ENCODE results near the gene IRF4. TPM values are rescaled to one million over a fixed set of nuclear protein-coding genes. Genes with fewer than 3 reads are reported as not detected.

The IRF4 gene
- total RNA-seq, 2 donors from 2014 or later, result 554 to 602 TPM

GRCh38 chr6:385614-386013 is 5.9 kb upstream of the IRF4 start:
- peaks cover 32% of the 10 kb centered on the region for H3K4me1 Mint-ChIP-seq (ENCODE audit: low read depth)

GRCh38 chr6:386688-387266 is 4.8 kb upstream of the IRF4 start:
- H3K27me3 Mint-ChIP-seq (ENCODE audit: low read depth), result peaks cover 26% of the 10 kb centered on the region
- no peaks in the 10 kb centered on the region for H3K9me3 Mint-ChIP-seq
- DNase-seq (no peak), ATAC-seq (replicated peaks in 1 of 2) (no peak)
- peaks cover 39% of the 10 kb centered on the region for H3K4me1 Mint-ChIP-seq (ENCODE audit: low read depth)
- H3K4me3 Mint-ChIP-seq, result no peak overlapping the region
- peaks cover 1 to 2% of the 10 kb centered on the region in 2 donors for H3K36me3 Mint-ChIP-seq (ENCODE audit: insufficient read depth in 2 of 2)
- H3K27ac Mint-ChIP-seq, result no peak overlapping the region

More at GRCh38 chr6:385614-386013, 5.9 kb upstream of the IRF4 start:
- ATAC-seq (replicated peaks in 1 of 2) (no peak), DNase-seq (no peak)
- Mint-ChIP-seq H3K4me3 (no peak overlapping the region), H3K27ac (no peak overlapping the region), H3K9me3 (no peaks in the 10 kb centered on the region), H3K27me3 (ENCODE audit: low read depth) (peaks cover 30% of the 10 kb centered on the region), H3K36me3 (ENCODE audit: insufficient read depth in 2 of 2) (no peaks in the 10 kb centered on the region)

- H3K36me3 Mint-ChIP-seq (ENCODE audit: insufficient read depth in 2 of 2), result peaks cover 2% of the 10 kb centered on the region in 2 donors
- no peaks in the 10 kb centered on the region for H3K9me3 Mint-ChIP-seq
- DNase-seq (no peak), ATAC-seq (replicated peaks in 1 of 2) (no peak)
- no peak overlapping the region for H3K27ac Mint-ChIP-seq
- H3K4me3 Mint-ChIP-seq, result no peak overlapping the region
- H3K27me3 Mint-ChIP-seq (ENCODE audit: low read depth), result peaks cover 21% of the 10 kb centered on the region
- H3K4me1 Mint-ChIP-seq (ENCODE audit: low read depth), result peaks cover 39% of the 10 kb centered on the region
Measured at GRCh38 chr6:387293-387741, 4.2 kb upstream of the IRF4 start.

- no peaks in the 10 kb centered on the region for H3K9me3 Mint-ChIP-seq
- peaks cover 39% of the 10 kb centered on the region for H3K4me1 Mint-ChIP-seq (ENCODE audit: low read depth)
Measured at GRCh38 chr6:388202-388903, 3.2 kb upstream of the IRF4 start.

GRCh38 chr6:389143-389542 is 2.4 kb upstream of the IRF4 start:
- DNase-seq, result no peak
- Mint-ChIP-seq H3K36me3 (ENCODE audit: insufficient read depth in 2 of 2) (peaks cover 10 to 14% of the 10 kb centered on the region in 2 donors), H3K4me3 (peak overlapping the region; percentile 85 to 96), H3K27me3 (ENCODE audit: low read depth) (peaks cover 12% of the 10 kb centered on the region), H3K9me3 (no peaks in the 10 kb centered on the region), H3K27ac (peak overlapping the region; percentile 98), H3K4me1 (ENCODE audit: low read depth) (peaks cover 37% of the 10 kb centered on the region)
- ATAC-seq (replicated peaks in 1 of 2), result no peak

More at GRCh38 chr6:388202-388903, 3.2 kb upstream of the IRF4 start:
- DNase-seq (no peak), ATAC-seq (replicated peaks in 1 of 2) (no peak)
- Mint-ChIP-seq H3K27me3 (ENCODE audit: low read depth) (peaks cover 19% of the 10 kb centered on the region), H3K27ac (no peak overlapping the region), H3K36me3 (ENCODE audit: insufficient read depth in 2 of 2) (peaks cover 4 to 8% of the 10 kb centered on the region in 2 donors), H3K4me3 (peak overlapping the region in 1 of 2 donors; percentile 23)

GRCh38 chr6:389622-390021 is 1.9 kb upstream of the IRF4 start:
- Mint-ChIP-seq H3K27ac (peak overlapping the region; percentile 98), H3K4me1 (ENCODE audit: low read depth) (peaks cover 42% of the 10 kb centered on the region), H3K27me3 (ENCODE audit: low read depth) (peaks cover 7% of the 10 kb centered on the region), H3K4me3 (peak overlapping the region; percentile 85 to 96), H3K9me3 (no peaks in the 10 kb centered on the region), H3K36me3 (ENCODE audit: insufficient read depth in 2 of 2) (peaks cover 12 to 19% of the 10 kb centered on the region in 2 donors)
- DNase-seq, result peak; percentile 63 to 66
- peak; percentile 61 to 67 for ATAC-seq (replicated peaks in 1 of 2)

- Mint-ChIP-seq H3K4me1 (ENCODE audit: low read depth) (peaks cover 56% of the 10 kb centered on the region), H3K36me3 (ENCODE audit: insufficient read depth in 2 of 2) (peaks cover 24 to 33% of the 10 kb centered on the region in 2 donors), H3K27ac (peak overlapping the region; percentile 98), H3K4me3 (peak overlapping the region; percentile 85 to 96), H3K9me3 (no peaks in the 10 kb centered on the region), H3K27me3 (ENCODE audit: low read depth) (no peaks in the 10 kb centered on the region)
- DNase-seq (peak; percentile 58 to 67), ATAC-seq (replicated peaks in 1 of 2) (peak; percentile 17)
Measured at GRCh38 chr6:390914-391558, 516 bp upstream of the IRF4 start.

- Mint-ChIP-seq H3K4me3 (peak overlapping the region; percentile 85 to 96), H3K27me3 (ENCODE audit: low read depth) (no peaks in the 10 kb centered on the region), H3K36me3 (ENCODE audit: insufficient read depth in 2 of 2) (peaks cover 35 to 44% of the 10 kb centered on the region in 2 donors), H3K27ac (peak overlapping the region; percentile 90), H3K9me3 (no peaks in the 10 kb centered on the region), H3K4me1 (ENCODE audit: low read depth) (peaks cover 70% of the 10 kb centered on the region)
- ATAC-seq (replicated peaks in 1 of 2), result peak in 1 of 2 donors; percentile 0
- DNase-seq, result peak; percentile 46 to 60
Measured at GRCh38 chr6:392441-393390, 1.2 kb downstream of the IRF4 start.

GRCh38 chr6:393391-394221 is 2.1 kb downstream of the IRF4 start:
- Mint-ChIP-seq H3K4me1 (ENCODE audit: low read depth) (peaks cover 74% of the 10 kb centered on the region), H3K36me3 (ENCODE audit: insufficient read depth in 2 of 2) (peaks cover 41 to 53% of the 10 kb centered on the region in 2 donors), H3K27me3 (ENCODE audit: low read depth) (no peaks in the 10 kb centered on the region), H3K27ac (peak overlapping the region; percentile 99), H3K4me3 (peak overlapping the region; percentile 93 to 97), H3K9me3 (no peaks in the 10 kb centered on the region)
- DNase-seq (peak; percentile 37 to 42), ATAC-seq (replicated peaks in 1 of 2) (no peak)

GRCh38 chr6:394641-395289 is 3.2 kb downstream of the IRF4 start:
- peaks cover 74% of the 10 kb centered on the region for H3K4me1 Mint-ChIP-seq (ENCODE audit: low read depth)
- no peaks in the 10 kb centered on the region for H3K27me3 Mint-ChIP-seq (ENCODE audit: low read depth)
- H3K27ac Mint-ChIP-seq, result peak overlapping the region; percentile 99
- DNase-seq (no peak), ATAC-seq (replicated peaks in 1 of 2) (no peak)
- peaks cover 47 to 65% of the 10 kb centered on the region in 2 donors for H3K36me3 Mint-ChIP-seq (ENCODE audit: insufficient read depth in 2 of 2)
- H3K9me3 Mint-ChIP-seq, result no peaks in the 10 kb centered on the region
- H3K4me3 Mint-ChIP-seq, result peak overlapping the region; percentile 93 to 97

GRCh38 chr6:395432-396125 is 4.0 kb downstream of the IRF4 start:
- H3K27ac Mint-ChIP-seq, result peak overlapping the region; percentile 99
- ATAC-seq (replicated peaks in 1 of 2), result no peak
- peak overlapping the region; percentile 93 to 97 for H3K4me3 Mint-ChIP-seq
- H3K27me3 Mint-ChIP-seq (ENCODE audit: low read depth), result no peaks in the 10 kb centered on the region
- H3K4me1 Mint-ChIP-seq (ENCODE audit: low read depth), result peaks cover 73% of the 10 kb centered on the region
- no peak for DNase-seq
- H3K36me3 Mint-ChIP-seq (ENCODE audit: insufficient read depth in 2 of 2), result peaks cover 52 to 72% of the 10 kb centered on the region in 2 donors
- H3K9me3 Mint-ChIP-seq, result no peaks in the 10 kb centered on the region

Data from activated T-cell treated with anti-CD3 and anti-CD28 coated beads, Interleukin-2, amount 50 U/mL, for 72 hours (primary cell).